Measurements from ENCODE around the gene TRPT1.

The TRPT1 gene

DNA sequence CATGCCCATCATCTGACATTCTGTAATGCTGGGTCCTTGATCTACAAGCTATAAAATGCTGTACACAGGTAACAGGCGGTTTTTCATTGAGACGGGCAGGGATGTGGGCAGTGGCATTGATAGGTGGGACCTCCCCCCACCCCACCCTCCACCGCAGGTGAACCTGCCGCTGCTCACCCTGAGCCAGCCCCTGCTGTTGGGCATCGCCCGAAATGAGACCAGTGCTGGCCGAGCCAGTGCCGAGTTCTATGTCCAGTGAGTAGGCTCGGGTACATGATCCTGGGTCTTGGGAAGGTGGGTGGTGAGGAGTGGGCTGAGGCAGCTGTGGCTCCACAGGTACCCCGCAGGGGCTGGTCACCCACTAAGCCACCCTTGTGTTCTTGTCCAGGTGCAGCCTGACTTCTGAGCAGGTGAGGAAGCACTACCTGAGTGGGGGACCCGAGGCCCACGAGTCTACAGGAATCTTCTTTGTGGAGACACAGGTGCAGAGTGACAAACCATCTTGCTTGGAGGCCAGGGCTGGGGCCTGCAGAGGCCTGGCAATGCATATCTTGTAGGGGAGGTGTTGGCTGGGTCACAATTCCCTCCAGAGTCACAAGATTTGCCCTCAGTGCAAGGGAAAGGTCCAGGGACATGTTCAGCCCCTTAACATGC is 3.2 kb upstream of the TRPT1 start:
- no peak for DNase-seq

DNA sequence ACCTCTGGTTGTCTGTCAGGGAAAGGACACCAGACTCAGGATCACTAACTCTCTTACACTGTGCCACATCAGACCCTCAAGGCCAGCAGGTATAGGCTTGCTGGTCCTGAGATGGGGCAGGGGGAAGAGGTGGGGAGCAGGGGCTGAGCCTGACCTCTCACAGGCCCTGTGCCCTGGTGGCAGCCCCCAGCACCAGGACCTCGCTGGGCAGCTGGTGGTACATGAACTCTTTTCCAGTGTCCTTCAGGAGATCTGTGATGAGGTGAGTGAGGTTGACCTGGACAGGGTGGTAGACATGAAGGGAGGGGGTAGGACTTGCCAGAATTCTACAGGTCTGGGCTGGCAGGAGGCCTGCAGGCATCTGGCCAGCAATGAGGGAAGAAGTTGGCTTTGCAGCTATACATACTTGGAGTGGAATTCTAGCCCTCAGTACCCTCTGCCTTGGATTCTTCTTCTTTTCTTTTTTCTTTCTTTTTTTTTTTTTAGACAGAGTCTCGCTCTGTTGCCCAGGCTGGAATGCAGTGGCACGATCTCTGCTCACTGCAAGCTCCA is 1.5 kb upstream of the TRPT1 start:
- DNase-seq, result no peak

DNA sequence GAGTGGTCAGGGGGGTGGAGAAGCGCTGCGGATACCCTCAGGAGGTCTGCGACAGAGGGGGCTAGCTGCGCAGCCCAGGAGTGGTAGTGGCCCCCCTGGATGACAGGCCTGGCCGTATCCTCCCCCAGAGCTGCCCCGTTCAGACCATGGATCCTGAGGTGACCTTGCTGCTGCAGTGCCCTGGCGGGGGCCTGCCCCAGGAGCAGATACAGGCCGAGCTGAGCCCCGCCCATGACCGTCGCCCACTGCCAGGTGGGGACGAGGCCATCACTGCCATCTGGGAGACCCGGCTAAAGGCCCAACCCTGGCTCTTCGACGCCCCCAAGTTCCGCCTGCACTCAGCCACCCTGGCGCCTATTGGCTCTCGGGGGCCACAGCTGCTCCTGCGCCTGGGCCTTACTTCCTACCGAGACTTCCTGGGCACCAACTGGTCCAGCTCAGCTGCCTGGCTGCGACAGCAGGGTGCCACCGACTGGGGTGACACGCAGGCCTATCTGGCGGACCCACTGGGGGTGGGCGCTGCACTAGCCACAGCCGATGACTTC is 593 bp upstream of the TRPT1 start:
- DNase-seq, result no peak

DNA sequence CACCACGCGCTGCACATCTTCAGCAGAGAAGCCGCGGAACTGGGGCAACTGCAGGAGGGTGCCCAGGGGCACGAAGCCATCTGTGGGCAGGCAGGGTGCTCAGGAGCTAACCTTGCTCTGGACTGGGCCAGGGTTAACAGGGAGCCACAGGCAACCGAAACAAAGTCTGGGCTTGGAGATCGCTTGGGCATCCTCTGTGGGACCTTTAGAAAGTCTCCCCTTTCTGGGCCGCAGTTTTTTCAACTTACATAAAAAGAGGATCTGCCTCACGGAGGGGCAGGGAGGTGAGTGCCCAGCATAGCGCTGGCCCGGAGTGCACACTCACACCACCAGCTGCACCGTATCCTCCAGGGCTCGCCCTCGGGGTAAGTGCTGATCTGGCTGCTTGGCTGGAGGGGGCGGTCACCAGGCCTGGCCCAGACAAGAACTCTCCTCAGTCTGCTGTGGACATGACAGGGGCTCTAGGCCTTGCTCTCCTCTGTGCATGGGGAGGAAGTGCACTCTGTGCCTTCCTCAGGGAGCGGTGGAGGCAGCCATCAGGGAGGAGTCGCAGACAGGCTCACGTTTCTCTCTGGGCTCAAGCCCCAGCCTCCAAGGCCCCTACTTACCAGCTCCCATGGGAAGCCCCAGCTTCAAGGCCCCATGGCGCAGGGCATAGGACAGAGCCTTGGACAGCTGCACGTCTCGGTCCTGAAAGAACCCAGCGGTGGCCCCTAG is 937 bp downstream of the TRPT1 start:
- no peak for DNase-seq

DNA sequence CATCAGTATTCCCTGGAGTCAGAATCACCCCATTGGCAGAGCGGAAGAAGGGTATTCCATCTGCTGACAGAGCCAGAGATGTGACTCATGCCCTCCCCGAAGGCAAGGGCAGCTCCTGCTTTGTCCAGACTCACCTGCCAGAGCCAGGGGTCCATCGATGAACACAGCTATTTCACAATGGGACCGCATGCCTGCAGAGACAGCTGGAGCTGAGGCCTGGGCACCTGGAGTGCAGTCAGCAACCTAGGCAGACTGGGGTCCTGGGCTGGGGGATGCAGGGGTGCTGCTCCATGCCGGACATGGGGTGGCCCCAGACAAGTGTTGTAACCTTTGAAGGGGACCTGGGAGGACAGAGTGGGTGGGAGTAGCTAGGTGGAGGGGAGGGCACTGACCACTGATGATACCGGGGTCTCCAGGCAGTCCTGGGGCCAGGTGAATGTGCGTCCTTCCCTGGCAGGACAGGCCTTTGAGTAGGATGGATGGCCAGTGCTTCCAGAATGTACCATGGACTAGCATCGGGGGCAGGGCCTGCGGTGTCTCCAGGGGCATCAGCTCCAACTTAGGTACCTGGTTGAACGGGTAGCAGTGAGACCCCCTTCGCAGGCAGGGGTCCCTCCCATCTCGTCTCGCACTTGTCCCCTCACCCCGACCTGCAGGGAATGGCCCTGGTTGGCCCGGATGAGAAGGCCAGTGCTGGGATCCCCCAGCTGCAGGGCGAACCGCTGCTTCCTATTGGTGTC is 1.7 kb downstream of the TRPT1 start:
- DNase-seq, result no peak

DNA sequence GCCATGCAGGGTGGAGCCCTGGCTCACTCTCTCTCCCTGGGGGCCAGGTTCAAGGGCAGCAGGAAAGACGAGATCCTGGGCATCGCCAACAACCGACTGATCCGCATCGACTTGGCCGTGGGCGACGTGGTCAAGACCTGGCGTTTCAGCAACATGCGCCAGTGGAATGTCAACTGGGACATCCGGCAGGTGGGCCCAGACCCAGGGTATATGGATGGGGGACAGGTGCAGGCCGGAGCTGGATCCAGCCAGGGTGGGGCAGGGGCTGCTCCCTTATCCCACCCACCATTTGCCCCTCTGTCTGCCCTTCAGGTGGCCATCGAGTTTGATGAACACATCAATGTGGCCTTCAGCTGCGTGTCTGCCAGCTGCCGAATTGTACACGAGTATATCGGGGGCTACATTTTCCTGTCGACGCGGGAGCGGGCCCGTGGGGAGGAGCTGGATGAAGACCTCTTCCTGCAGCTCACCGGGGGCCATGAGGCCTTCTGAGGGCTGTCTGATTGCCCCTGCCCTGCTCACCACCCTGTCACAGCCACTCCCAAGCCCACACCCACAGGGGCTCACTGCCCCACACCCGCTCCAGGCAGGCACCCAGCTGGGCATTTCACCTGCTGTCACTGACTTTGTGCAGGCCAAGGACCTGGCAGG is 2.9 kb downstream of the TRPT1 start:
- no peak for DNase-seq

DNA sequence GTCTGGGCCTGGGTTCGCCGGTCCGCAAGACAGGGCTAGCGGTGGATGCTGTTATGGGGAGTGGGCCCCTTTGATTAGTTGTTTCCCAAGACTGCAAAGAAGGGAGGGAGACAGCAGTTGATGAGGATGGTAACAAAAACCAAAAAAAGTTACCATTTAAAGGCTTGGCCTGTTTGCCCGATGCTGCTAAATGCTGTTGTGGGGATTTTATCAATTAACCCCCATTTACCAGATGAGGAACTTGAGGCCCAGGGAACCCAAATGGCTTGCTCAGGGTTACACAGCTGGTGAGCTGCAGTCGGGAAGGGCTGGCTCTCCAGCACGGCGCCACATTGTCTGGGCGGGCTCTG is 3.4 kb downstream of the TRPT1 start:
- no peak for DNase-seq

DNA sequence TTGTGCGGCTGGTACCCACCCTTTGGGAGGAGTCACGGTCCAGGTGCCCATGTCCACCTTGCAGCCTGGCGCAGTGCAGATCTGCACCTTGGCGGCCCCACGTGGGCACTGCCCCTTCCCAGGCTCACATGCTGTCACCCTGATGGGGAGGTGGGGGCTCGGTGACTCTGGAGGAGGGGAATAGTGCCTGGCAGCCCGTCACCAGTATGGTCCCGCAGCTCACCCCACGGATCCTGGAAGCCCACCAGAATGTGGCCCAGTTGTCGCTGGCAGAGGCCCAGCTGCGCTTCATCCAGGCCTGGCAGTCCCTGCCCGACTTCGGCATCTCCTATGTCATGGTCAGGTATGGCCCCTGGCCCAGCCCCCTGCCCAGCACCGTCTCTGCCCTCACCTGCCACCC is 5.2 kb downstream of the TRPT1 start:
- no peak for DNase-seq

DNA sequence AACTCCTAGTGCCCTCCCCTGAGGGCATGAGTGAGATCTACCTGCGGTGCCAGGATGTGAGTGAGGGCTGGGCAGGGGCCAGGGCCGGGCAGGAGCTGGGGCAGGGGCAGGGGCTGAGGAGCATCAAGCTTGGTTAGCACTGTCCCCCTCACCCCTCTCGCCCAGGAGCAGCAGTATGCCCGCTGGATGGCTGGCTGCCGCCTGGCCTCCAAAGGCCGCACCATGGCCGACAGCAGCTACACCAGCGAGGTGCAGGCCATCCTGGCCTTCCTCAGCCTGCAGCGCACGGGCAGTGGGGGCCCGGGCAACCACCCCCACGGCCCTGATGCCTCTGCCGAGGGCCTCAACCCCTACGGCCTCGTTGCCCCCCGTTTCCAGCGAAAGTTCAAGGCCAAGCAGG is 5.7 kb downstream of the TRPT1 start:
- no peak for DNase-seq

DNA sequence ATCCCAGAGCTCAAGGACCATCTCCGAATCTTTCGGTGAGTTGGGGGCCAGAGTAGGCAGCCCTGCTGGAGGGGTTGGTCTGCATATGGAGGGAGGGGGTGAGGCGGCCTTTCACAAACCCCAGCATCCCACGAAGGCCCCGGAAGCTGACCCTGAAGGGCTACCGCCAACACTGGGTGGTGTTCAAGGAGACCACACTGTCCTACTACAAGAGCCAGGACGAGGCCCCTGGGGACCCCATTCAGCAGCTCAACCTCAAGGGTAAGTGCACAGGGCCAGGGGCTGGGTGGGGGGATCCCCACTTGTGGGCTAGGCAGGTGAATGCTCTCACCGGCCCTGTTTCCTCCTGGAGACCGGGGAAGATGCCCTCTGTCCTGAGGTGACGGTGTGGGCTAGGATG is 6.2 kb downstream of the TRPT1 start:
- DNase-seq, result no peak

DNA sequence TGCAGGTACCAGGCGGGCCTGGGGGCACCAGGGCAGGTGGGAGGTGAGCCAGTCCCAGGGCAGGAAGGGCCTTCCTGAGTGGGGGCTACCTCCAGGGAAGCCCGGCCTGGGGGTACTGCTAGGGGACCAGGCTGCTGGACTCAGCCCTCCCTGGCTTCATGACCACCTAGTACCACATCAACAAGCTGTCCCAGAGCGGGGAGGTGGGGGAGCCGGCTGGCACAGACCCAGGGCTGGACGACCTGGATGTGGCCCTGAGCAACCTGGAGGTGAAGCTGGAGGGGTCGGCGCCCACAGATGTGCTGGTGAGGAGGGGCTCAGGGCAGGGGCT is 6.7 kb downstream of the TRPT1 start:
- DNase-seq, result no peak

DNA sequence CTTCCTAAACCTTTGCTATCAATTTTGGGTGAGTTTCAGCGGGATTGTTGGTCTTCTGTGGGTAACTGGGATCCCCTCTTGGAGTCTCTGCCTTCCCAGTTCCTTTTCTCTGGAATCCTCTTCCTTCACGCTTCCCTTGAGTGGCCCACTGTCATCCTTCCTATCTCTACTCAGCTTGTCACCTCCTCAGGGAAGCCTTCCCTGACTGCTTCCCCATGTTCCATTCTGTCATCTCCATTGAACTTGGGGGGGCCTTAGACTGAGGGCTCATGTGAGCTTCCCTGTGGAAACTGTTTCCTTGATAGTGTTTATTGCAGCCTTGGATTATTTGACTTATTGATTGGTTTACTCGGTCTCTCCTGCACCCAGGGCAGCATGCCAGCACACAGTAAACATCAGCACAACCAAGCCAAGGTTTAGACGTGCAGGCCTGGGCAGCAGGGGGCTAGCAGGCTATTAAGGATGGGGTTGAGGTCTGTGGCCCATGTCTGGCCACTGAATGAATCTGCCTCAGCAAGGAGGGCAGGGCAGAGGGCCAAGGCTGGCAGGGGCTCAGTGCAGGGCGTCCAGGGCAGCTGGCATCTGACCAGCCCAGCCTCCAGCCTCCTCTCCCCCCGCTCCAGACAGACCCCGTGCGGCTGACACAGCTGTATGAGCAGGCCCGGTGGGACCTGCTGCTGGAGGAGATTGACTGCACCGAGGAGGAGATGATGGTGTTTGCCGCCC is 7.2 kb downstream of the TRPT1 start:
- no peak for DNase-seq

DNA sequence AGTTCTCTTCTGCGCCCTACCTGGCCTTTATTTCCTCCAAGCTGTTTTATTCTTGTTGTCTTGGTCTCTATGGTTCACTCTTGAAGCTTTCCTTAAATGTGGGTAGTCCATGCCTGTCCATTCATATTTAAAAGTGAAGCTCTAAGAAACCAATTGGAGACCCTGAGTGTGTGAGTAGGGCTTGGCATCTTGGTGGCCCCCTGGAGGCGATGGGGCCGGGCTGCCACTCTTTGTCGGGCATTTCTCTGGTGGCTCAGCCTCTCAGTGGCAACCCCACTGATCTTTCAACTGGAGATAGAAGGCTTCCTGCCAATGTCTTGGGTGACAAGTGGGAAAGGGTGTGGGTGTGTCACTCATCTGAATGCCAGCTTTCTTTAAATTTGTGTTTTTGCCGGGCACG is 9.1 kb downstream of the TRPT1 start:
- no peak for DNase-seq

DNA sequence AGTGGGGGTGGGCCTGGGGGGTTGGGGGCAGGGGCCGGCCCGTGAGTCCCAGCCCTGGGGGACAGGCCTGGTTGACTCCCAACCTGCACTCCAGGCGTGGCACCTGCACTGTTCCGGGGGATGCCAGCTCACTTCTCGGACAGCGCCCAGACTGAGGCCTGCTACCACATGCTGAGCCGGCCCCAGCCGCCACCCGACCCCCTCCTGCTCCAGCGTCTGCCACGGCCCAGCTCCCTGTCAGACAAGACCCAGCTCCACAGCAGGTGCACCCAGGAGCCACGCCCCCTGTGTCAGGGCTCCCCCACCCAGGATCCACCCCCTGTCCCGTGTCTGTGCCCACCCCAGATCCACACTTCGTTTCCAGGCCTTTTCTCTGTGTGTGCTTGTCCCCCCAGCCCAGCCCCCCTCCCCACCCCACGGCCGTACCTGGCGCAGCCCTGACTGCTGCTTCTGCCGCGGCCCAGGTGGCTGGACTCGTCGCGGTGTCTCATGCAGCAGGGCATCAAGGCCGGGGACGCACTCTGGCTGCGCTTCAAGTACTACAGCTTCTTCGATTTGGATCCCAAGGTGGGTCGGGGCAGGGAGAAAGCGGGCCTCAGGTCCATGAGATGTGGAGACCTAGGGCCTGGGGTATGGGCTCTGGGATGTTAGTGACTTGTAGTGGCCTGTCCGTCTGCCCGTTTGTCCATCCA is 14.7 kb downstream of the TRPT1 start:
- DNase-seq, result no peak

DNA sequence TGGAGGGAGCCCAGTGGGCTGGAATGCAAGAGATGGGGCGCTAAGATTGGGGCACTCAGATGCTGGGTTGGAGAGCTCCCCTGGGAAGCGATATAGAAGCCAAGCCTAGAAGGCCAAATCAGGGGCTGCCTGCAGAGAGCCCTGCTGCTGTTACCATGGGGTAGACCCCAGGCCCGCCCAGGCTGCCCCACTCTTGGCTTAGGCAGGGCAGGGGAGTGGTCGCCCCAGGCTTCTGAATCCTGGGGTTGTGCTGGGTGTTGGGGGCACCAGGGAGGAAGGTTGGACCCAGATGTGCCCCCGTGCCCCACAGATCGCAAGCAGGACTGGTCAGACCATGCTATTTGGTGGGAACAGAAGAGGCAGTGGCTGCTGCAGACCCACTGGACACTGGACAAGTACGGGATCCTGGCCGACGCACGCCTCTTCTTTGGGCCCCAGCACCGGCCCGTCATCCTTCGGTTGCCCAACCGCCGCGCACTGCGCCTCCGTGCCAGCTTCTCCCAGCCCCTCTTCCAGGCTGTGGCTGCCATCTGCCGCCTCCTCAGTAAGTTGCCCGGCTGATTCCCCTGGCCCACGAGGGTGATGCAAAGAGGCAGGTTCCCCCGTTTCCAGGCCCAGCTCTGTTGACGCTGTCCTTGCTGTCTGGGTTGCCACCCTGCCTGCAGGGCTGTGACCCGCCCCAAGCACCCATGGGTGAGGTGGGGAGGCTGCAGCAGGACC is 15.5 kb downstream of the TRPT1 start:
- DNase-seq, result no peak

DNA sequence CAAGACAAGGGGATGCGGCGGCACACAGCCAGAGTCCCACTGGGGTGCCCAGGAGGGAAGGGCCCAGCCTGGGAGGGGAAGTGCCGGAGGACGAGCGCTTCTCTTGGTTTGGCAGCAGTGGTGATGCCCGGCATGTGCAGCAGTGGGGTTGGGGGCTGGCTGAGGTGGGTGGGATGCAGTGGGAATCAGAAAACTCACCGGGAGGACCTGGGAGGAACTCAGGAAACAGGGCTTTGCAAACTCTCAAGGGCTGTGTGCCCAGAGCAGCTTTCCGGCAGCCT is 16.5 kb downstream of the TRPT1 start:
- no peak for DNase-seq

DNA sequence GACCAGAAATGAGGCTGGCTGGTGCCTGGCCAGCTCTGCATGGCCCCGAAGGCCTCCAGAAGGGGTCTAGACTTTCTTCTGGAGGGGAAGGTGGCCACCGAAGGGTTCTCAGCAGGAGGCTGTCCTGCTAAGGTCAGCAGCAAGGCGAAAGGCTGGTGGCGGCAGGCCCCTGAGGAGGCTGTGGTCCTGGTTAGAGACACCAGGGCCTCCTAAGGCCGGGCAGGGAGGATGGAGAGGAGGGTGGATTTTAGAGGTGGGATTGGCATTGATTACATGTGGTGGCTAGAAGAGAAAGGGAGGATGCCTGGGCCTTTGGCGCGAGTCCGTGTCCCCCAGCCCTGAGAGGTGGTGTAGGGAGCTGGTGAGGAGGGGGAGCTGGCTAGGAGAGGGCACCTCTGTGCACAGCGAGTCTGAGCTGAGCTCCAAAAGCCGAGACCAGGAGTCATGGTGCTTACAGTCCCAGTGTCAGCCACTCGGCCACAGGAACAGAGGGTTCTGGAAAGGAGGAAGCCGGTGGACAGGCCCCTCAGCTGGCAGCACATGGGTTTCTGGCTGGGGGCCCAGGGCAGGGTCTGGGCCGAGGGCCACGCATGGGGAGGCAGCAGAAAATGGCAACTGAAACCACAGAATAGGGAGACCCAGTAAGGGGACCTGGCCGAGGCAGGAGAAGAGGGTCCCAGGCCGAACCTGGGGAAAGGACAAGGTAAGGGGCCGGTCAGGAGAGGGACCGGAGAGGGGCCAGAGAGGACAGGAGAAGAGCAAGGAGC is 17.0 kb downstream of the TRPT1 start:
- no peak for DNase-seq

DNA sequence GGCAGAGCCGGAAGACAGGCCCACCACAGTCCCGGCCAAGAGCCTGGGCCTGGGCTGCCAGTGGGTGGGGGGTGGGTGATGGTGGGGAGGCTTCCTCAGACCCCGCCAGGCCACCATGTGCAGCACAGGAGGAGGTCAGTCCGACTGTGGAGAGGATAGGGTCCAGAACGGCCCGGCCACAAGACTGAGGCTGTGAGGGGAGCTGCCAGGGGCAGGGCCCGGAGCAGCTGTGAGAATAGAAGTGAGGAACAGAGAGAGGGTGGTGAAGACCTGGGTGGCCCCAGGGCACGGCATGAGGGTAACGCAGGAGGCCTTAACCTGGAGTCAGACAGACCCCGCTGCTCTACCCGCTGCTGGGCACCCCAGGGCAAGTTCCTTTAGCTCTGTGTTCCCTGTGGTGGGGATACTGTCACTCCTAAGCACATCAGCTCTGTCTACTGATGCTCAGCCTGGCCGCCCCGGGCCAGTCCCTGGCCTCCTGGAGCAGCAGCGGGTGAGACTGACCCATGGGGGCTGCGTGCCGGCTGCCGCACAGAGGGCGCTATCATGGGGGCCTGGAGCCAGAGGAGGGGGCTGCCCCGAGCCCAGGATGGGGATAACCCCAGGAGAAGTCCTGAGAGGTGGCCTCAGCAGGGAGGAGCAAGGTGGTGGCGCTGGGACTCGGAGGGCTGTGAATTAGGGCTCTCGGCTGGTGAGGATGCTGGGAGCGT is 17.7 kb downstream of the TRPT1 start:
- DNase-seq, result no peak

DNA sequence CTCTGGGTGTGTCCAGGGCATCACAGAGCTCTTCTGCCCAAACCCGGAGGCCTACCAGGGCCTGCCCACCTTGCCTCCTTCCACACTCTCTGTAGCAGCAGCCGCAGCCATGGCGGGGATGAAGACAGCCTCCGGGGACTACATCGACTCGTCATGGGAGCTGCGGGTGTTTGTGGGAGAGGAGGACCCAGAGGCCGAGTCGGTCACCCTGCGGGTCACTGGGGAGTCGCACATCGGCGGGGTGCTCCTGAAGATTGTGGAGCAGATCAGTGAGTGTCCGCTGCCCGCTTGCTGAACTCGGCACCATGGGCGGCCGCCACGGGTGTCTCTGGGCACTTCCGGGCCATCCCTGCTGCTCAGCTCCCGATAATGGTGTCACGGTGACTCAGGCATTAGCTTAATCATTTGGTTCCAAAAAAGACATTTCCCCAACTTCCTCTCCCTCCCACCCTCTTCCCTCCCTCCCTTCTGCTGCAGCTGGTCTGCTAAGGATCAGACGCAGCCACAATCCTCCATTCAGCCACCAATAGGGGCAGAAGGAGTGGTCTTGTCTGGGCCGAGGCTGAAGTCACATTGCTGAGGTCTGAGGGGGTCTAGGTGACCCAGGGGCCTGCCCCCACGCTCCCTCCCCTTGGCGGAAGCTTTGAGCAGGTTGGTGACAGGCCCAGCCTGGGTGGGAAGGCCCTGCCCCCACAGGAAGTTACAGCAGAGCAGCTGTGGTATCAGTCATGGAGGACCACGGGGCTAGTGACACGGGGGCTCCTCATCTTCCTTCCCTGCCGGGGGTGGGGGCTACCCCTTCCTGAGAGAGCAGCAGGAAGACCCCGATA is 18.5 kb downstream of the TRPT1 start:
- no peak for DNase-seq
